Endometrial microvascular endothelial cells (primary cell): ENCODE results near the gene C6orf52. TPM values are rescaled to one million over a fixed set of nuclear protein-coding genes. Genes with fewer than 3 reads are reported as not detected.
"Not testable (repeated sequence)": the region's sequence is repeated elsewhere in the genome, so short reads cannot be mapped to it uniquely, and the experiment has no call there.

ENCODE experiments used
- in situ Hi-C: cut with HindIII; loops from 2 replicates; pipeline ENCODE4 v1.10.0; 2017; ENCODE audit warnings: low sequenced_read_pairs, low pct_unique_long_range_greater_than_20kb; ENCODE audit errors: inconsistent ontology term
- total RNA-seq: library from RNA; depleted of rRNA; stranded (reverse); fragments of >200 nt; gene quantifications from one replicate; pipeline ENCODE4 v1.2.3, GENCODE V29; 2015; ENCODE audit errors: inconsistent ontology term

Gene C6orf52
- total RNA-seq, 1 donor from 2014 or later, result 17.6 TPM

DNA sequence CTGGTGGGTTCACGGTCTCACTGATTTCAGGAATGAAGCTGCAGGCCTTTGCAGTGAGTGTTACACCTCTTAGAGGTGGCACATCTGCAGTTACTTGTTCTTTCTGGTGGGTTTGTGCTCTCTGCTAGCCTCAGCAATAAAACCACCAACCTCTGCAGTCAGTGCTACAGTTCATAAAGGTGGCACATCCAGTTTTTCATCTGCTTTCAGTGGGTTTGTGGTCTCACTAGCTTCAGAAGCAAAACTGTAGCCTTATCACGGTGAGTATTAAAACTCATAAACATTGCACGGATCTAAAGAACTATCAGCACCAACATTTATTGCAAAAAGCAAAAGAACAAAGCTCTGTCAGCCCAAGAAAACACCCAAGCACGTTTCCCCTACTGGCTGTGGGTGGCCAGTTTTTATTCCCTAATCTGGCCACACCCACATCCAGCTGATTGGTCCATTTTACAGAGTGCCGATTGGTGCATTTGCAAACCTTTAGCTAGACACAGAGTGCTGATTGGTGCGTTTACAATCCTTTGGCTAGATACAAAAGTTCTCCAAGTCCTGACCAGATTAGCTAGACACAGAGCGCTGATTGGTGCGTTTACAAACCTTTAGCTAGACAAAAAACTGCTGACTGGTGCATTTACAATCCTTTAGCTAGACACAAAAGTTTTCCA, 25.0 kb upstream of the C6orf52 start:
- in situ Hi-C loops, result no loop called here

DNA sequence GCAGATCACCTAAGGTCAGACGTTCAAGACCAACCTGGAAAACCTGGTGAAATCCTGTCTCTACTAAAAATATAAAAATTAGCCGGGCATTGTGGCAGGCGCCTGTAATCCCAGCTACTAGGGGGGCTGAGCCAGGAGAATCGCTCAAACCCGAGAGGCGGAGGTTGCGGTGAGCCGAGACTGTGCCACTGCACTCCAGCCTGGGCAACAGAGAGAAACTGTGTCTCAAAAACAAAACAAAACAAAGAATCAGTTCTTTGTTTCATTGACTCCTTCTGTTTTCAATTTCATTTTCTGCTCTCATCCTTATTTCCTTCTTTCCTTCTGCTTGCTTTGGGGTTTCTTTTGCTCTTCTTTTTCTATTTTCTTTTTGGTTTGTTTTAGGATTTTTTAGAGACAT, 19.5 kb upstream of the C6orf52 start:
- in situ Hi-C loops, result no loop called here

DNA sequence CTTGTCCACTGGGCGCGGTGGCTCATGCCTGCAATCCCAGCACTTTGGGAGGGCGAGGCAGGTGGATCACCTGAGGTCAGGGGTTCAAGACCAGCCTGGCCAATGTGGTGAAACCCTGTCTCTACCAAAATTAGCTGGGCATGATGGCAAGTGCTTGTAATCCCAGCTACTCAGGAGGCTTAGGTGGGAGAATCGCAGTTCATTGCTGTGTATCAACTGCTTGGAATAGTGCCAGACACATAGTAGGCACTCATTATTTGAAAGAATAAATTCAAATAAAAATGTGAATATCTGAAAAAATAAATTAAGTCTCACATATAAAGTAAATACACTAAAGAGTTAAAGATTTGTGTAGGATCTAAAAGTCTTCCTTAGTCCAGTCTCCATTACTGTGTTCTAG, 2.2 kb upstream of the C6orf52 start:
- in situ Hi-C loops, result no loop called here

DNA sequence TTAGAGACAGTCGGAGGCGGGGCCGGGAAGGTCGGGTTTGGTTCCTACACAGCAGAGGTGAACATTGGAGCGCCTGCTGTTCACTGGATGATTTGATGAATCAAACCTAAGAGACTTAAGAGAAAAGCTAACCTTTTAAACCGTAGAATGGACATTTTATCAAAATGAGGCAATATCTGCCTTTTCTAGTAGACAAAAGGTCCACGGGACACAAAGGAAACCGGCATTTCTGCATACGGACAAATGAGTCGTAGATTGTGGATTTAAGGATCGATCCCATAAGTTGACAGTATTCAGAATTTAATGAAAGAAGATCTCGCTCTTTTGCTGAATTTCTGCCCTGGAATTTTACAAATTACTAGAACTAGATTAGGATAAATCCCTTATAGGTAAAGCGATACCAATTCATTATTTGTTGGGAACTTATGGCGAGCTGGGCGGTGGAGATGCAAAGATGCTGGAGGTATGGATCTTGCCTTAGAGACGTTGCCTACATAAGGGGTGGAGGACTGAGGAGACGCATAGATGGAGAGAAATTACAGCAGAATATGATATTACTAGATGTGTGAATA, 756 bp upstream of the C6orf52 start:
- in situ Hi-C loops, result no loop called here

DNA sequence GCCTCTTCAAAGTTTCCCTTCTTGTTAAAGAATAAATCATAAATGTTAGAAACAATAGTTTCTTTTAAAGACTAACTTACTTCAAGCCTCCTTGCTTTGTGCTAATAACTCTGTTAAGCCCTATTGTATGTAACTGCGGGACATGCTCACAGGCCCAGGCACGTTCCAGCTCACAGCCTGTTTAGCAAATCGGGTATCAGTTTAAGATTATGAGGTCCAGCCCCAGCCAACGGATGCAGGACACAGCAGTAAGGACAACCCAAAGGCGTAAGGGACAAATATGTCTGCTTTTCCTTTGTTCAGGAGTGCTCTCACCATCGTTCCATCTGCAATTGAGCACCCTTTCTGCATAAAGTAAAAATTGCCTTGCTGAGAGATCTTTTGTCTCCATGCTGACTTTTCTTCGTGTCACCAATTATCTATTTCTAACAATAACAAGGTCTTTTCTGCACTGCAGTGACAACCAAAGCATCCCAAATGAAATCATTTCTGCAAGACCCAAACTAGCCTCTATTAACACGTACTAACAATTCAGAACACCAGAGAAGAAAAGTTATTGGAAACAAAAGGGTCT, 1.4 kb downstream of the C6orf52 start:
- in situ Hi-C loops, result no loop called here

DNA sequence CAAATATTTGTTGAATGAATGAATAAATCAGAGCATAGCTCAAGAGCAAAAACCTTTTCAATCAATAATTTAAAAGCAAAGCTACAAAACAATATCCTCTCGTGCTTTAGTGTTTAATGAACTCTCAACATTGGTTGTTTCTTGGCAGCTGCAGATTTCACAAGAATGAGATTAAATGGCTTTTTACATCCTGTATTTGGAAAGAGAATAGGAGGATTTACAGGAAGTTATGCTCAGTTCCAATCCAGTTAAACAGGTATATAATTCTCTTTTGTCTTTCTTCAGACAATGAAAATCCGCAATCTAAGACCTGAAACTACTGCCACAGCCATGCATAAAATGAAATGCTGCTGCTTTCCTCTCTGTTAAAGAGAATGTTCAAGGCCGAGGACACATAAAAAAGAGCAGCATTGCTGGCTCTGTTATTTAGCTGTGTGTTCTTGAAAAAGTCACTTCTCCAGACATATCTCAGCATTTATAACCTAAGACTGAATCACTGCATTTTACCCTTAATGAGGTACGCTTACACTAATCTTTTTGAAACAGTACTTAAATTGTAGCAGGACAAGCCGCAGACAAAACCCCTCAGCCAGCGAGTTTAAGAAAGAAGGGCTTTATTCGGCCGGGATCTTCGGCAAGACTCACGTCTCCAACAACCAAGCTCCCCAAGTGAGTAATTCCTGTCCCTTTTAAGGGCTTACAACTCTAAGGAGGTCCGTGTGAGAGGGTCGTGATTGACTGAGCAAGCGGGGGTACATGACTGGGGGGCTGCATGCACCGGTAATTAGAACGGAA, 3.6 kb downstream of the C6orf52 start:
- in situ Hi-C loops, result no loop called here

DNA sequence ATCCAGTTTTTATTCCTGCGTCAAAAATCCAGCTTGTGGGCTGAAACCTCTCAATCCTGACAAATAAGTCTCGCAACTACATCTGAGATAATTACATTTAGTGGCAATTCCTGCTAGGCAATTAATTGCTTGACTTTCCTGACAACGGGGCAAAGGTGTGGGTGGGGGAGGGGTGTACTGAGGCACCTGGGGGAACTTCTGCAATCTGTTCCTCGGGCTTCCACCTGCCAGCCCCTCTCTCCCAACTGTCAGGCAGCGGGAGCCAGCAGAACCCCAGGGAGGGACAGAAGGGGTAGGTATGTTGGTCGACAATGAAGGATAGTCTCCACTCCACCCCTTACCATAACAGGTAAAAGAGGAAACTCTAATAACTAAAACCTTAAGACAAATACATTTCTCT, 6.8 kb downstream of the C6orf52 start:
- in situ Hi-C loops, result no loop called here

DNA sequence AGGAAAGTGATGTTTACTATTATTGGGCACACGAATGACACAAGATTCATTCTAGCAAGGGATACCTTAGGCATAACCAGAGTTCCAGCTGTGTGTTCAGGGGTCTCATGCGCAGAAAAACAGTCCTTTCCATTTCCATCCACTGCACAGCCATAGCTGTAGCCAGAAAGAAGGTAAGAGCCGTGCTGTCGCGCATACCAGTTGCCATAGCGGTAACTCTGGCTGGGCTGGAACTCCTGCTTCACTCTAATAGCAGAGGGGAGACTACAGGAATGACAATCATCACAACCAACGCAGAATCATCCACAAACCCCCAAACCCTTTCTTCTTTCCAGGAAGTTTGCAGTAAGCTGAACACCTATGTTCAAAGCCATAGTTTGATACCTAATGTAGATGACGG, 7.5 kb downstream of the C6orf52 start:
- in situ Hi-C loops, result no loop called here

DNA sequence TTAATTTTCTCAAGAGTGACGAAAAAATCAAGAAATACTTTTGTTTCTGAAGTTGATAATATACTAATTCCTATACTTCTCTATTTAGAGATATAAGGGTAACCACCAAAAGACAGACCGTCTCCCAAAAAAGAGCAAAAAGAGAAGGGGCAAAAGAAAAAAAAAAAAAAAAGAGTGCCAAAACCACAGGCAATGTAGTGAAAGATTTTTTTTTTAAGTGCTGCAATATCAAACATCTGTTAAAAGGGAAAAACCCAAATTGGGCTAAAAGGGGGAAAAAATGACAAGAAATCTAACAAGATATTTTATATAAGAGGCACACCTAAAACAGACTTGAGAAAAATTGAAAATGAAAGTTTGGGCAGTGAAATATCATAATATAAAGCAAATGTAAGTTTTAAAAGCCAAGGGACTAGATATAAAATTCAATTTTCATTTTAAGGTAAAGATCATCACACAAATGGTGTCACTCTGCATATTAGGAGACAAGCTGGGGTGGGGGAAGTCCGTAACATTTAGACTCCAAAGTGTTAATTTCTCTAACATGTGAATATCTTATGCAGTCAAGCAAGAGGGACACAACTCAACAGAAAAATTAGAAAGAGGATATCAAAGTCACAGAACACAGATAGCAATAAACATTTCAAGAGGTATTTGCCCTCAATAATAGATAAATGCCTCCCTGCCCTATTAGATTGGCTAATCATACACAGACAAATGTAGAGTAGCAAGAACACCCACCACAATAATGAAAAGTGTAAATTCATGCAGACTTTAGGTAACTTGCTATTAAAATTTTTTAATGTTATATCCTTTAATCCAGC, 9.1 kb downstream of the C6orf52 start:
- in situ Hi-C loops, result no loop called here

DNA sequence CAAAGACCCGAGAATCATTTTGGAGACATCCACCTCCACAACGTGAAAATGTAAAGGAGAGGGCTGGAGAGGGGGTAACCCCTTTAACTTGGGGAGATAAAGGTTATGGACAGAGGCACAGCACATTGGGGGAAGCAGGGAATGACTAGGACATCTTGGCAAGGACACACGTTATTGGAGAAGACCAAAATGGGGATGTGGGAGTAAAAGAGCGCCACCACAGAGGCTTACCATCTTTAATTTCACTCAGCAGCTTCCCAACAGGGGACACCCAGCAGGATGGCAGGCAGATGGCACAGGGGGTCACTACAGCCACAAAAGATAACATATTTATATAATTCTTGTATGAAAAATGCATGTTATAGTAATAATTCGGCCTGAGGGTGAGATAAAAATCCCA, 9.8 kb downstream of the C6orf52 start:
- in situ Hi-C loops, result no loop called here

DNA sequence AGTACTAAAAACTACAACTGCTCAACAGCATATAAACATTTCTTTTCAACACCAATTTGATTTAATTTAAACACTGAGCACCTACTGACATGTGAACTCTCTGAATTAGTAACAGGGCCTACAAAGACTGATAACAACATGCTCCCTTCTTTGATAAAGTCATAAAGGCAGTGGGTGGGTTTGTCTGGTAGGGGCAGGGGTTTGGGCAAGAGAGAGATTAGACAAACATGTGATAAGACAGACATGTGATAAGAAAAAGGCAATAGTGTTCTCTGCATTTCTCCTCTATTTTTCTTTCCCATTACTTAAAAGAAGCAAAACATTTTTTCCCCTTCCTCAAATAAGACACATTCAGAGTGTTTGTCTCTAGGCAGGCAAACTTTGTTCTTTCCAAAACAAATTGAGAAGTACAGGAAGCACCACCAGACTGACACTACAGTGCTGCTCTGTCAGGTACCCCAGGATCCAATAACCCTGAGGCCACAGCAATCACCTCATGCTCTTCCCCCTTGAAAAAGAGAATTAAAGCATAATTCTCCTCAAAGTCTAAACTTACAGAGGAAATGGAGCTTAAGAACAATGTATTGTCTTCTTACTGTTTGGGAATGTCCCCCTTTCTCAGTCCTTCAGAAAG, 11.9 kb downstream of the C6orf52 start:
- in situ Hi-C loops, result no loop called here

DNA sequence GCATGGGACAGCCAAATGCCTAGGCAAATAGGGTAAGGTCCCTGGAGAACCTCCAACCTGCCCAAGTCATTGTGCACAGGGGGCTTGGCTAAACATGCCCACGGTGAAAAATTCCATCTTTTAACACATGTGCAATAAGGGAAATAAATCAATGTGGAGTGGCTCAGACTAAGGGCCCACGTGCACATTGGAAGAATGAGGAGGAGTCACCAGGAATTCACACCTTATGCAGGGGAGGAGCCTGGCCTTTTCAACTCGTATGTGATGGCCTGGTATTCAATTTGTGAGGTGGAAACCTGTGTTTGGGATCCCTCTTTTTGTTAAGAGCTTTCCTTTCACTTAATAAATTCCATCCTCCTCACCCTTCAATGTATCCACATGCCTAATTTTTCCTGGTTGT, 12.6 kb downstream of the C6orf52 start:
- in situ Hi-C loops, result no loop called here

DNA sequence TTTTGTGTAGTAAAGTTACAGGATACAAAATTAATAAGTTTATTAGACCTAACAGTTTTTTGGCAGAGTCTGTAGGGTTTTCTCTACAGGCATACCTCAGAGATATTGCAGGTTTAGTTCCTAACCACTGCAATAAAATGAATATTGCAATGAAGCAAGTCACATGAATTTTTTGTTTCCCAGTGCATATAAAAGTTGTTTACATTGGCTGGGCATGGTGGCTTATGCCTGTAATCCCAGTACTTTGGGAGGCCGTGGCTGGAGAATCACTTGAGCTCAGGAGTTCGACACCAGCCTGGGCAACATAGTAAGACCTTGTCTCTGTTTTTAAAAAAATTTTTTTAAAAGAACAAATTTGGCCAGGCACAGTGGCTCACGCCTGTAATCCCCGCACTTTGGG, 16.0 kb downstream of the C6orf52 start:
- in situ Hi-C loops, result no loop called here

DNA sequence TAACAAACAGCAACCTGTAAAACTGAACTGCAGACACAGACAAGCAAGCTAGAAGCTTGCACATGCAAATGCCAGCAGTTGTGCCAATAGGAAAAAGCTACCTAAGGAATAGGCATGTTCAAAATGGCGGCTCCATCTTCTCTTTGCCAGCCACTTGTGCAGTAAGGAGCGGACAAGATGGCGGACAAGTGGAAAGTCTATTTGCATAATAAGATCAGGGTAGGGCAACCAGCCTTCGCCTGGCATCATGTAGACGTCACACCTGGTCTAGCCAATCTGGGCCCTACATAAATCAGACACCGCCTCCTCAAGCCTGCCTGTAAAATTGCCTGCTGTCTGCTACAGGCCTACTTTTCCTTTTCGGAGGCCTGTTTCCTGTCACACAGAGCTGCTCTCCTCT, 18.0 kb downstream of the C6orf52 start:
- in situ Hi-C loops, result no loop called here

DNA sequence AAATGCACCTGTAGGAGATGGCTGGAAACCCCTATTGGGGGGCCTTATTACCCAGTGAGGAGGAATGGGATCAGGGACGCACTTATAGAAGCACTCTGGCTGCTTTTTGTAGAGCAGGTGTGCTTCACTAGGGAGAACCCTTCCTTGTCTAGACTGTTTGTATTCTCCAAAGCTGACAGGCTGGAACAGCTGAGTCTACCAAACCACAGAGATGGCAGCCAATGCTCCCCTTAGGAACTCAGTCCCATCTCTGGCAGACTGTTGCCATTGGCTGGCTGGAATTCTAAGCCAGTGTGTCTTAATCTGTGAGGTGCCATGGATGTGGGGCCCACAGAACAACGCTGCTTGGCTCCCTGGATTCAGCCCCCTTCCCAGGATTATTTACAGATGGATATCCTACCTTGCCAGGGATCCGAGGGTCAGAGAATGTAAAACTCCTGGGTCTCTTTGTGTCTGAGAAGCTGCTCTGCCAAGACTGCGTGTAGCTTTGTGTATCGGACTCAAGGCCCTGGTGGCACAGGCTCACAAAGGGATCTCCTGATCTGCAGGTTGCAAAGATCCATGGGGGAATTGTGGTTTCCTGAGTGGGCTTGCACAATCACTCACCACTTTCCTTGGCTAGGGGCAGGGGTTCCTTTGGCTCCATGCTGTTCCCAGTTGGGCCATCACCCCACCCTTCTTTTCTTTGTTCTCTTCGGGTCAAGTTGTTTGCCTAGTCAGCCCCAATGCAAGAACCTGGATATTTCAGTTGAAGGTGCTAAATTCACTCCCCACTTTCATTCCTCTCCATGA, 26.1 kb downstream of the C6orf52 start:
- in situ Hi-C loops, result no loop called here

DNA sequence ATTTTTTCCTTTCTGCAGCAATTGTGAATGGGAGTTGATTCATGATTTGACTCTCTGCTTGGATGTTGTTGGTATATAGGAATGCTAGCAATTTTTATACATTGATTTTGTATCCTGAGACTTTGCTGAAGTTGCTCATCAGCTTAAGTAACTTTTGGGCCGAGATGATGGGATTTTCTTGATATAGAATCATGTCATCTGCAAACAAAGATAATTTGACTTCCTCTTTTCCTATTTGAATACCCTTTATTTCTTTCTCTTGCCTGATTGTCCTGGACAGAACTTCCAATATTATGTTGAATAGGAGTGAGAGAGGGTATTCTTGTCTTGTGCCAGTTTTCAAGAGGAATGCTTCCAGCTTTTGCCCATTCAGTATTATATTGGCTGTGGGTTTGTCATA, 28.8 kb downstream of the C6orf52 start:
- in situ Hi-C loops, result not testable (repeated sequence)

DNA sequence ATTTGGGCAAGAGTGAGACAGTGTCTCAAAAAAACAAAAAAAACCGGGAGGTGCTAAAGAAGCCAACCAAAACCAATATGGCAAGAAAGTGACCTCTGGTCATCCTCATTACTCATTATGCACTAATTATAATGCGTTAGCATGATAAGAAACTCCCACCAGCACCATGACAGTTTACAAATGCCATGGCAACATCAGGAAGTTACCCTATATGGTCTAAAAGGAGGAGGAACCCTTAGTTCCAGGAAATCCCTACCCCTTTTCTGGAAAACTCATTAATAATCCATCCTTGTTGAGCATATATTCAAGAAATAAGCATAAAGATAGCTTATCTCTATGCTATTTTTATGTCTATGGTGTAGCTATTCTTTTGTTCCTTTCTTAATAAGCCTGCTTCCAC, 31.7 kb downstream of the C6orf52 start:
- in situ Hi-C loops, result no loop called here

DNA sequence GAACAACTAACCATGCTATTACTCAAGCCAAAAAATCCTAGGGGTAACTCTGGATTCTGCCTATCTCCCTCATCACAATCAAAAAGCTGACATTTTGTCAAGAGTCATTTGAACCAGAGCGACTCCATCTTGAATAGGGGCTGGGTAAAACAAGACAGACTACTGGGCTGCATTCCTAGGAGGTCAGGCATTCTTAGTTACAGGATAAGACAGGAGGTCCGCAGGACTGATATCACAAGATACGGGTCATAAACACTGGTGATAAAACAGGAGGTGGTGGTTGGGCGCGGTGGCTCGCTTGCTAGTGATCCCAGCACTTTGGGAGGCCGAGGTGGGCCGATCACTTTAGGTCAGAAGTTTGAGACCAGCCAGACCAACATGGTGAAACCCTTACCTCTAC, 32.2 kb downstream of the C6orf52 start:
- in situ Hi-C loops, result no loop called here
